H1 (cell line): ENCODE results near the gene SLC23A2. TPM values are rescaled to one million over a fixed set of nuclear protein-coding genes. Genes with fewer than 3 reads are reported as not detected.

ENCODE experiments used
- KDM4A ChIP-seq: IDR thresholded peaks from one replicate; pipeline ENCODE4 v1.7.1; 2012; ENCODE audit warnings: low read depth, mild to moderate bottlenecking, moderate library complexity, low read length, inconsistent platforms; ENCODE audit not compliant: severe bottlenecking
- RBBP5 ChIP-seq: IDR thresholded peaks from 2 replicates; pipeline ENCODE4 v1.7.1; 2012; ENCODE audit warnings: low read depth, mild to moderate bottlenecking, inconsistent platforms, low read length, moderate library complexity, borderline replicate concordance
- polyA plus RNA-seq, 7 experiments: library from polyadenylated mRNA; depleted of rRNA in 3 of 7; stranded (reverse) in 5 of 7; unstranded in 2 of 7; fragments of >200 nt in 5 of 7; fragments of 200-250 nt in 2 of 7; gene quantifications; 1 replicate in 5 of 7; 2 replicates in 1 of 7; 4 replicates in 1 of 7; pipeline versions ENCODE4 v1.2.1 to v1.2.3, GENCODE V29; 2011 to 2013; ENCODE audit warnings: missing spikeins in 2 of 7, mixed read lengths in 2 of 7
- total RNA-seq: library from RNA; stranded (reverse); fragmentation: NEBNext Ultra II Directional; extraction: Animal tissue kit (Norgen Biotek cat#: 25700); gene quantifications from 2 replicates; pipeline ENCODE4 v1.2.1, GENCODE V29; 2021

The SLC23A2 gene
- total and polyA plus RNA-seq, 2 of the 8 experiments (the other 6 are each of a cell fraction or from before 2014, with no cell fraction given), result 17.0 to 18.6 TPM

DNA sequence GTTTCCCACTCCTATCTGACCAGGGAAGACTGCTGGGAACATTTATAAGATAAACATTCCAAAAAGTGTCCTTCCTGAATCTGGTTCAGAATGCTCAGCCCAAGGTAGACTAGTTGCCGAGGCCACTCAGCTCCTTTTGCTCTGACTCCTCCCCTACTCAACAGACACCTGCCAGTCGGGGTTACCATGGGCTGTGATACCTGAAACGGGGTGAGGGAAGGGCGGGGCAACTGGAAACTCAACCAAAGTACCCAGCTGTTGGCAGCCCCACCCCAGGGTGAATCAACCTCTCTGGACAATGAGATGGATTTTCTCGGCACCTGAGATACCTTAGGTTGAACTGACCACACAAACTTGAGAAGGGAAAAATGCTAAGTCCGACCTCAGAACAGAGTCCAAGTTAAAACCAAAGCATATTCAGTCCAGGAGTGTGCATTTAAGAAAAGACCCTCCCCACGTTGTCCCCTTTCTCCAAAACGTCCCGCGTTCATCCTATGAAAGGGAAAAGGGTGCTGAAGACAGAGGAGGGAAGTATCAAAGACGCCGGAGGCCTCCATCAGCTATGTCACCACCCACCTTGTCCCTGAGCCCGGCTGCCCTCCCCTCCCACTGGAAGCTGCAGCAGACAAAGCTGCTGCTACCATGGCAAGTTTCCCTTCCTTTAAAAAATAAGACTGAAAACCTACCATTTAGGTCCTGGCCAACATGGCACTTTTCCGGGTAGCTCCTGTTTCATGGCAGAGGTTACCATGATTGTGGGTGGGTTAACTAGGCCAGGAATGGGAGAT lies 100.1 kb downstream of the SLC23A2 start (continued):
- no peak for TF ChIP-seq RBBP5
- no peak for TF ChIP-seq KDM4A
- TF ChIP-seq, all 59 proteins: peak for 0
